ENCODE results near the gene ZNF570. TPM values are rescaled to one million over a fixed set of nuclear protein-coding genes. Genes with fewer than 3 reads are reported as not detected.

The ZNF570 gene
- total RNA-seq, result 8.0 and 9.1 TPM in 2 replicates

GRCh38 chr19:37468961-37469777 is at the start of gene ZNF570:
Gene ZNF570, plus strand, starts transcription at chr19:37469356. Its CDS starts 999 bp downstream, at chr19:37470355.

GRCh38 chr19:37466798-37467607 is 2.2 kb upstream of the ZNF570 start, which contains the start of gene ZNF569:
Gene ZNF569, minus strand, starts transcription at chr19:37467444. Its CDS starts 22,523 bp downstream, at chr19:37444921.

GRCh38 chr19:37506387-37507166 is 37.4 kb downstream of the ZNF570 start, which contains the start of gene ZNF793:
Gene ZNF793, plus strand, starts transcription at chr19:37506939. Its CDS starts 16,501 bp downstream, at chr19:37523440.

Other genes starting within 250 kb of the ZNF570 start
- gene ZNF527, start 98.3 kb upstream of the ZNF570 start, total RNA-seq, result 3.9 and 7.6 TPM in 2 replicates
- 4.4 and 8.5 TPM in 2 replicates for gene ZNF569, start 1.9 kb upstream of the ZNF570 start, total RNA-seq
- gene ZNF793, start 37.6 kb downstream of the ZNF570 start, total RNA-seq, result 0.22 and 0.86 TPM in 2 replicates
- 1.8 and 2.9 TPM in 2 replicates for gene ZNF571, start 125.4 kb downstream of the ZNF570 start, total RNA-seq
- gene ZNF540, start 125.5 kb downstream of the ZNF570 start, total RNA-seq, result 0.33 and 0.34 TPM in 2 replicates
- gene ZFP30, start 186.1 kb downstream of the ZNF570 start, total RNA-seq, result 11.4 and 16.6 TPM in 2 replicates